ENCODE data around the gene PTGIR. TPM values are rescaled to one million over a fixed set of nuclear protein-coding genes. Genes with fewer than 3 reads are reported as not detected.

The PTGIR gene
- polyA plus RNA-seq, 2 donors = 0.47 to 0.86 TPM

DNA sequence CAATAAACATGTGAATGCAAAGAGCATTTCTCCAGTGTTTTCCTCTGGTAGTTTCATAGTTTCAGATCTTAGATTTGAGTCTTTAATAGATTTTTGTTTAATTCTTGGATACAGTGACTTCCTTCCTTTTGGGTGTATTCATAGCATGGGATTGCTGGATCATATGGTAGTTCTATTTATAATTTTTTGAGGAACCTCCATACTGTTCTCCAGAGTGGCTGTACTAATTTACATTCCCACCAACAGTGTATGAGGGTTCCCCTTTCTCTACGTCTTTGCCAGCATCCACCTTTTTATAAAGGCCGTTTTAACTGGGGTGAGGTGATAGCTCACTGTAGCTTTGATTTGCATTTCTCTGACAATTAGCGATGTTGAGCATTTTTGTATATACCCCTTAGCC is 33.0 kb downstream of the PTGIR start:
- WGBS, 2 donors = 85 to 86% methylated on average over 3 of the region's 3 CpGs
- no peaks in the 10 kb centered on the region for H3K27me3 ChIP-seq (ENCODE audit: control insufficient read depth in 1 of 2, insufficient read depth in 2 of 2, low read length in 2 of 2)
- no peak overlapping the region for H3K27ac ChIP-seq (ENCODE audit: low read depth in 2 of 2, low read length in 1 of 2)
- no peaks in the 10 kb centered on the region for H3K9me3 ChIP-seq (ENCODE audit: control insufficient read depth in 2 of 2, insufficient read depth in 1 of 2, low read depth in 1 of 2, low read length in 1 of 2)
- H3K4me3 ChIP-seq (ENCODE audit: low read depth in 1 of 2, low read length in 2 of 2) = no peak overlapping the region
- H3K36me3 ChIP-seq (ENCODE audit: control insufficient read depth in 2 of 2, insufficient read depth in 2 of 2, low read length in 1 of 2) = no peaks in the 10 kb centered on the region
- no peaks in the 10 kb centered on the region for H3K4me1 ChIP-seq (ENCODE audit: control insufficient read depth in 2 of 2, insufficient read depth in 2 of 2, low read length in 1 of 2)

- H3K27ac ChIP-seq (ENCODE audit: low read depth in 2 of 2, low read length in 1 of 2) = no peak overlapping the region
- no peak overlapping the region for H3K4me3 ChIP-seq (ENCODE audit: low read depth in 1 of 2, low read length in 2 of 2)
- H3K9me3 ChIP-seq (ENCODE audit: control insufficient read depth in 2 of 2, insufficient read depth in 1 of 2, low read depth in 1 of 2, low read length in 1 of 2) = no peaks in the 10 kb centered on the region
- H3K36me3 ChIP-seq (ENCODE audit: control insufficient read depth in 2 of 2, insufficient read depth in 2 of 2, low read length in 1 of 2) = no peaks in the 10 kb centered on the region
- 94 to 95% methylated on average over 4 of the region's 4 CpGs for WGBS, 2 donors
- H3K4me1 ChIP-seq (ENCODE audit: control insufficient read depth in 2 of 2, insufficient read depth in 2 of 2, low read length in 1 of 2) = no peaks in the 10 kb centered on the region
- H3K27me3 ChIP-seq (ENCODE audit: control insufficient read depth in 1 of 2, insufficient read depth in 2 of 2, low read length in 2 of 2) = no peaks in the 10 kb centered on the region
These were observed 33.6 kb downstream of the PTGIR start for GRCh38 chr19:46591254-46591653.

DNA sequence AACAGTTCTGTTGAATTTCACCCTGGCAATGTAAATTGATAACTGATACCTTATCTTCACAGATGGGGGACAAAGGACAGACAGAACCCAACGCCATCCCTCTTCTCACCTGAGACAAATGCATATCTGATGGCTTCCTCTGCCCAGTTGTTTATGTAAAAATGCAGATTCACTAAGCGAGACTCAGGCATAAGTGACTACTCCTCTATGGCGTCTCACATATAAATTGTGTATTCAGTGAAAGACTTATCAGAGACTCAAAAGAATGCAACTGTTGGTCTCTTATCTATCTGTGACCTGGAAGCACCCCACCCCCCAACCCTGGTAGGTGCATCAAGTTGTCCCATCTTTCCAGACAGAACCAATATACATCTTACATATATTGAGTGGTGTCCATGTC is 37.0 kb downstream of the PTGIR start:
- no peak overlapping the region for H3K4me3 ChIP-seq (ENCODE audit: low read depth in 1 of 2, low read length in 2 of 2)
- no peaks in the 10 kb centered on the region for H3K36me3 ChIP-seq (ENCODE audit: control insufficient read depth in 2 of 2, insufficient read depth in 2 of 2, low read length in 1 of 2)
- 82 to 84% methylated on average over 3 of the region's 3 CpGs for WGBS, 2 donors
- H3K9me3 ChIP-seq (ENCODE audit: control insufficient read depth in 2 of 2, insufficient read depth in 1 of 2, low read depth in 1 of 2, low read length in 1 of 2) = no peaks in the 10 kb centered on the region
- H3K4me1 ChIP-seq (ENCODE audit: control insufficient read depth in 2 of 2, insufficient read depth in 2 of 2, low read length in 1 of 2) = no peaks in the 10 kb centered on the region
- no peak overlapping the region for H3K27ac ChIP-seq (ENCODE audit: low read depth in 2 of 2, low read length in 1 of 2)
- no peaks in the 10 kb centered on the region for H3K27me3 ChIP-seq (ENCODE audit: control insufficient read depth in 1 of 2, insufficient read depth in 2 of 2, low read length in 2 of 2)

GRCh38 chr19:46586294-46586693 is 38.6 kb downstream of the PTGIR start:
- Histone ChIP-seq H3K27ac (ENCODE audit: low read depth in 2 of 2, low read length in 1 of 2) (no peak overlapping the region), H3K4me1 (ENCODE audit: control insufficient read depth in 2 of 2, insufficient read depth in 2 of 2, low read length in 1 of 2) (no peaks in the 10 kb centered on the region), H3K36me3 (ENCODE audit: control insufficient read depth in 2 of 2, insufficient read depth in 2 of 2, low read length in 1 of 2) (no peaks in the 10 kb centered on the region), H3K27me3 (ENCODE audit: control insufficient read depth in 1 of 2, insufficient read depth in 2 of 2, low read length in 2 of 2) (no peaks in the 10 kb centered on the region), H3K4me3 (ENCODE audit: low read depth in 1 of 2, low read length in 2 of 2) (no peak overlapping the region), H3K9me3 (ENCODE audit: control insufficient read depth in 2 of 2, insufficient read depth in 1 of 2, low read depth in 1 of 2, low read length in 1 of 2) (no peaks in the 10 kb centered on the region)
- 76 to 78% methylated on average over 4 of the region's 4 CpGs for WGBS, 2 donors

GRCh38 chr19:46585539-46585938 is 39.4 kb downstream of the PTGIR start:
- Histone ChIP-seq H3K9me3 (ENCODE audit: control insufficient read depth in 2 of 2, insufficient read depth in 1 of 2, low read depth in 1 of 2, low read length in 1 of 2) (no peaks in the 10 kb centered on the region), H3K27ac (ENCODE audit: low read depth in 2 of 2, low read length in 1 of 2) (no peak overlapping the region), H3K4me1 (ENCODE audit: control insufficient read depth in 2 of 2, insufficient read depth in 2 of 2, low read length in 1 of 2) (no peaks in the 10 kb centered on the region), H3K27me3 (ENCODE audit: control insufficient read depth in 1 of 2, insufficient read depth in 2 of 2, low read length in 2 of 2) (no peaks in the 10 kb centered on the region), H3K4me3 (ENCODE audit: low read depth in 1 of 2, low read length in 2 of 2) (no peak overlapping the region), H3K36me3 (ENCODE audit: control insufficient read depth in 2 of 2, insufficient read depth in 2 of 2, low read length in 1 of 2) (no peaks in the 10 kb centered on the region)
- WGBS, 2 donors = 92 to 98% methylated on average over 1 of the region's 1 CpG

GRCh38 chr19:46580247-46580646 is 44.6 kb downstream of the PTGIR start:
- 78 to 82% methylated on average over 2 of the region's 2 CpGs for WGBS, 2 donors
- Histone ChIP-seq H3K27me3 (ENCODE audit: control insufficient read depth in 1 of 2, insufficient read depth in 2 of 2, low read length in 2 of 2) (no peaks in the 10 kb centered on the region), H3K27ac (ENCODE audit: low read depth in 2 of 2, low read length in 1 of 2) (no peak overlapping the region), H3K4me1 (ENCODE audit: control insufficient read depth in 2 of 2, insufficient read depth in 2 of 2, low read length in 1 of 2) (no peaks in the 10 kb centered on the region), H3K4me3 (ENCODE audit: low read depth in 1 of 2, low read length in 2 of 2) (no peak overlapping the region), H3K36me3 (ENCODE audit: control insufficient read depth in 2 of 2, insufficient read depth in 2 of 2, low read length in 1 of 2) (no peaks in the 10 kb centered on the region), H3K9me3 (ENCODE audit: control insufficient read depth in 2 of 2, insufficient read depth in 1 of 2, low read depth in 1 of 2, low read length in 1 of 2) (no peaks in the 10 kb centered on the region)

DNA sequence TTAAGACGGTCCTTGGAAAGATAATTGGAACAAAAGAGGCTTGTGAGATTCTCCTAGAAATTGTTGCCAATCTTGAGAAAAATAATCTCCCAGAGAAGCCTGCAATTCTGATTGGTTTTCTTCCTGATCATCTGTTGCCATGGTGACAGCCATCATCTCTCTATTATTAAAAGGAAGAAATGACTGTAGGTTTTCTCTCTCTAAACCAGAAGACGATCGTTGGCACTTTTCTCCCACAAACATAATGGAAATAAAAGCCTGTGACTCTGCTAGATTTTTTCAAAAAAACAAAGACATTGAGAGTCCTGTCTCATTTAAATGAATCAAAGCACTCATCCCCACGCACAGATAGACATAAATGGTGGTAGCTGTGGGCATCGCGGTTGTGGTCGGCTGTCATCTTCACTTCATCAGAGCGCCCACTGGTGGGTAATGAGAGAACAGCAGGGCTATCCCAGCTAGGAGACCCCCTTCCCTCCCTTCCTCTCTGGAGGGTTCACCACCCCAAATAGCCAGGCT is 45.5 kb downstream of the PTGIR start:
- Histone ChIP-seq H3K27ac (ENCODE audit: low read depth in 2 of 2, low read length in 1 of 2) (no peak overlapping the region), H3K4me1 (ENCODE audit: control insufficient read depth in 2 of 2, insufficient read depth in 2 of 2, low read length in 1 of 2) (no peaks in the 10 kb centered on the region), H3K4me3 (ENCODE audit: low read depth in 1 of 2, low read length in 2 of 2) (no peak overlapping the region), H3K27me3 (ENCODE audit: control insufficient read depth in 1 of 2, insufficient read depth in 2 of 2, low read length in 2 of 2) (no peaks in the 10 kb centered on the region), H3K9me3 (ENCODE audit: control insufficient read depth in 2 of 2, insufficient read depth in 1 of 2, low read depth in 1 of 2, low read length in 1 of 2) (no peaks in the 10 kb centered on the region), H3K36me3 (ENCODE audit: control insufficient read depth in 2 of 2, insufficient read depth in 2 of 2, low read length in 1 of 2) (no peaks in the 10 kb centered on the region)
- WGBS, 2 donors = 30 to 51% methylated on average over 8 of the region's 8 CpGs

GRCh38 chr19:46578450-46578849 is 46.4 kb downstream of the PTGIR start:
- WGBS, 2 donors = 96 to 98% methylated on average over 4 of the region's 4 CpGs
- Histone ChIP-seq H3K36me3 (ENCODE audit: control insufficient read depth in 2 of 2, insufficient read depth in 2 of 2, low read length in 1 of 2) (no peaks in the 10 kb centered on the region), H3K27me3 (ENCODE audit: control insufficient read depth in 1 of 2, insufficient read depth in 2 of 2, low read length in 2 of 2) (no peaks in the 10 kb centered on the region), H3K9me3 (ENCODE audit: control insufficient read depth in 2 of 2, insufficient read depth in 1 of 2, low read depth in 1 of 2, low read length in 1 of 2) (no peaks in the 10 kb centered on the region), H3K27ac (ENCODE audit: low read depth in 2 of 2, low read length in 1 of 2) (no peak overlapping the region), H3K4me1 (ENCODE audit: control insufficient read depth in 2 of 2, insufficient read depth in 2 of 2, low read length in 1 of 2) (no peaks in the 10 kb centered on the region), H3K4me3 (ENCODE audit: low read depth in 1 of 2, low read length in 2 of 2) (no peak overlapping the region)

GRCh38 chr19:46574533-46574932 is 50.4 kb downstream of the PTGIR start:
- 36 to 51% methylated on average over 11 of the region's 11 CpGs for WGBS, 2 donors

GRCh38 chr19:46573679-46574498 is 51.0 kb downstream of the PTGIR start:
- Histone ChIP-seq H3K27me3 (ENCODE audit: control insufficient read depth in 1 of 2, insufficient read depth in 2 of 2, low read length in 2 of 2) (no peaks in the 10 kb centered on the region), H3K27ac (ENCODE audit: low read depth in 2 of 2, low read length in 1 of 2) (no peak overlapping the region), H3K4me3 (ENCODE audit: low read depth in 1 of 2, low read length in 2 of 2) (no peak overlapping the region), H3K9me3 (ENCODE audit: control insufficient read depth in 2 of 2, insufficient read depth in 1 of 2, low read depth in 1 of 2, low read length in 1 of 2) (no peaks in the 10 kb centered on the region), H3K36me3 (ENCODE audit: control insufficient read depth in 2 of 2, insufficient read depth in 2 of 2, low read length in 1 of 2) (no peaks in the 10 kb centered on the region), H3K4me1 (ENCODE audit: control insufficient read depth in 2 of 2, insufficient read depth in 2 of 2, low read length in 1 of 2) (no peaks in the 10 kb centered on the region)
- 77 to 80% methylated on average over 8 of the region's 8 CpGs for WGBS, 2 donors

More at GRCh38 chr19:46574533-46574932, 50.4 kb downstream of the PTGIR start:
- Histone ChIP-seq H3K4me3 (ENCODE audit: low read depth in 1 of 2, low read length in 2 of 2) (no peak overlapping the region), H3K27me3 (ENCODE audit: control insufficient read depth in 1 of 2, insufficient read depth in 2 of 2, low read length in 2 of 2) (no peaks in the 10 kb centered on the region), H3K4me1 (ENCODE audit: control insufficient read depth in 2 of 2, insufficient read depth in 2 of 2, low read length in 1 of 2) (no peaks in the 10 kb centered on the region), H3K36me3 (ENCODE audit: control insufficient read depth in 2 of 2, insufficient read depth in 2 of 2, low read length in 1 of 2) (no peaks in the 10 kb centered on the region), H3K9me3 (ENCODE audit: control insufficient read depth in 2 of 2, insufficient read depth in 1 of 2, low read depth in 1 of 2, low read length in 1 of 2) (no peaks in the 10 kb centered on the region), H3K27ac (ENCODE audit: low read depth in 2 of 2, low read length in 1 of 2) (no peak overlapping the region)

All from esophagus (tissue), 2 donors.